GM12872 (cell line): ENCODE results near the gene SAA2.

Source experiments
- TF ChIP-seq, protein P1 (sequence below): IDR thresholded peaks from 3 replicates; pipeline ENCODE4 v1.5.1; 2011; ENCODE audit warnings: low read depth, mild to moderate bottlenecking, low read length, moderate library complexity; ENCODE audit not compliant: insufficient read depth

The SAA2 gene

DNA sequence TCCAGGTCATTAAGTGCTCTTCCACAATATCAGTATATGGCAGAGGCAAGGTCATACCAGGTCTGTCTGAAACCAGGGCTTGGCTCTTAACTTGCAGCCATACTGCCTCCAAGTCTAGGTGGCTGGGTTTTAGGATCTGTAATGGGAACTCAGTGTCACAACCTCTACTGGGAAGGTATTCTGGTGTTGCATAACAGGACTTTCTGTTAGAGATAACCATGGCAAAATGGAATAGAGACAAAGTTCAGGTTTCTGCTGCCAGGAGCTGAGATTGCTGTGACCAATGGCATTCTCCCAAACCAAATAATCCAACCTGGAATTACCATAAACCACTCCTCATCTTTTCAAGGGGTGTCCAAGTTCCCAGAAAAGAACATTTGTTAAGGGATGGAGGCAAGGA, 10.8 kb upstream of the SAA2 start:
- TF ChIP-seq, protein P1, sequence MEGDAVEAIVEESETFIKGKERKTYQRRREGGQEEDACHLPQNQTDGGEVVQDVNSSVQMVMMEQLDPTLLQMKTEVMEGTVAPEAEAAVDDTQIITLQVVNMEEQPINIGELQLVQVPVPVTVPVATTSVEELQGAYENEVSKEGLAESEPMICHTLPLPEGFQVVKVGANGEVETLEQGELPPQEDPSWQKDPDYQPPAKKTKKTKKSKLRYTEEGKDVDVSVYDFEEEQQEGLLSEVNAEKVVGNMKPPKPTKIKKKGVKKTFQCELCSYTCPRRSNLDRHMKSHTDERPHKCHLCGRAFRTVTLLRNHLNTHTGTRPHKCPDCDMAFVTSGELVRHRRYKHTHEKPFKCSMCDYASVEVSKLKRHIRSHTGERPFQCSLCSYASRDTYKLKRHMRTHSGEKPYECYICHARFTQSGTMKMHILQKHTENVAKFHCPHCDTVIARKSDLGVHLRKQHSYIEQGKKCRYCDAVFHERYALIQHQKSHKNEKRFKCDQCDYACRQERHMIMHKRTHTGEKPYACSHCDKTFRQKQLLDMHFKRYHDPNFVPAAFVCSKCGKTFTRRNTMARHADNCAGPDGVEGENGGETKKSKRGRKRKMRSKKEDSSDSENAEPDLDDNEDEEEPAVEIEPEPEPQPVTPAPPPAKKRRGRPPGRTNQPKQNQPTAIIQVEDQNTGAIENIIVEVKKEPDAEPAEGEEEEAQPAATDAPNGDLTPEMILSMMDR, result no peak

- TF ChIP-seq, protein P1, result no peak
These were observed 6.4 kb upstream of the SAA2 start for GRCh38 chr11:18254781-18255361.

DNA sequence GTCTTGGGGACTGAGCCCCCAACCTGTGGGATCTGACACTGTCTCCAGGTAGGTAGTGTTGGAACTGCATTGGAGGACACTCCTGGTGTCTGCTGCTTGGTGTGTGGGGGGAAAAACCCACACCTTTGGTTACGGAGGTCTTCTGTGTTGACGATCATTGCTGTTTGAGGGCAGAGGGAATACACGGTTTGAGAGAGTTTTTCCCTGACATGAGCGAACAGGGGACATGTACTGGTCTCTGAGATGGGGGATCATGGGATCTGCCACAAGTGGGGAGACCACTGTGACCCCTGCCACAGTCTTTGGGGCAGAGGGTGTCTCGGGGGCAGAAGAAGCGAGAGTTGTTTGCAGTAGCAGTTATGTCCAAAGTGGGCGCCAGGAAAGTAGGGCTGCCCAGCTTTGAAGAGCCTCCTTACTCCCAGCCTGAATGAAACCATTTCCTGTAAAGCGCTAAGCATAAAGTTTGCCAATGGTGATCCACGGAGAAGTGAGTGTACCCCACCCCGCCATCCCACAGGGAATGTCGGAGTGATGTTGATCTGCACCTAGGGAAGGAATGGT, 5.4 kb upstream of the SAA2 start:
- TF ChIP-seq, protein P1, result no peak

- TF ChIP-seq, protein P1, result no peak
These were observed 4.8 kb upstream of the SAA2 start for GRCh38 chr11:18253233-18253632.

DNA sequence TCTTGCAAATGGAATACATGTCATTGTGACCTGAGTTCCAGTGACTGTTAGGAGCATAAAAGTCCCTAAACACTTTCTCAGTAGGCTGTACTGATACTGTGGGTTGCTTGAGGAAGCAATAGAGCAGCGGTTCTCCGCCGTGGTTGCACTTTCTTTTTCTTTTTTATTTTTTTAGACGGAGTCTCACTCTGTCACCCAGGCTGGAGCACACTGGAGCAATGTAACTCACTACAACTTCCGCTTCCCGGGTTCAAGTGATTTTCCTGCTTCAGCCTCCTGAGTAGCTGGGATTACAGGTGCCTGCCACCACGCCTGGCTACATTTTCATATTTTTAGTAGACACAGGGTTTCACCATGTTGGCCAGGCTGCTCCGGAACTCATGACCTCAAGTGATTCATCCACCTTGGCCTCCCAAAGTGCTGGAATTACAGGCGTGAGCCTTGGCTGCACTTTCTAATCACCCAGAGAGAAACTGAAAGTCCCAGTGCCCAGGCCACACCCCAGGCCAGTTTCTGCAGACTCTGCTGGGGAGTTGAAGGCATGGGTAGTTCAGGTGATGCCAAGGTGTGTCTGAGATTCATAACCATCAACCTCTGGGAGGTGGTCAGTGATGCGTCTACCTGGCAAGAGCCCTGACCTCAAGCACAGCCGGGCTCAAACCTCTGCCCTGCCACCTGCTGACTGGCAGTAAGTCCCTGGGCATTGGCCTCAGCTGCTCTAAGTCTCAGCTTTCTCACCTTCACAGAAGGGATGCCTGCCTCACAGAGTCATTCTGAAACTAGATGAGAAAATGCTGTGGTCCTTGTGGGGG, 1.9 kb downstream of the SAA2 start:
- TF ChIP-seq, protein P1, result 0 out of 3 replicates have a peak, but pooled peaks have one; percentile 19

DNA sequence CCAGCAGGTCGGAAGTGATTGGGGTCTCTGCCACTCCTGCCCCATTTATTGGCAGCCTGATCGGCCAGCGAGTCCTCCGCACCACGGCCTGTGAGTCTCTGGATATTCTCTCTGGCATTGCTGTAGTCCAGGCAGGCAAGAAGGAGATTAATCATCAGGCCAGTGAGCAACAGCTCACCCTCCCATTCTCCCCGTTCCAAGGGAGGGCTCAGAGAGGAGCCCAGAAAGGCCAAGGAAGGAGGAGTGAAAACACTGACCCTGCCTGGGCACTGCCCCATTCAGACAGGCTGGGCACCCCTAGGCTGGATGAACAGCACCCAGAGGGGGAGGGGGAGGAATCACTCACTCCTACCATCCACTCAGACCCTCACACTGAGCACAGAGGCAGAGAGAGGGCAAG, 3.1 kb downstream of the SAA2 start:
- TF ChIP-seq, protein P1, result no peak

DNA sequence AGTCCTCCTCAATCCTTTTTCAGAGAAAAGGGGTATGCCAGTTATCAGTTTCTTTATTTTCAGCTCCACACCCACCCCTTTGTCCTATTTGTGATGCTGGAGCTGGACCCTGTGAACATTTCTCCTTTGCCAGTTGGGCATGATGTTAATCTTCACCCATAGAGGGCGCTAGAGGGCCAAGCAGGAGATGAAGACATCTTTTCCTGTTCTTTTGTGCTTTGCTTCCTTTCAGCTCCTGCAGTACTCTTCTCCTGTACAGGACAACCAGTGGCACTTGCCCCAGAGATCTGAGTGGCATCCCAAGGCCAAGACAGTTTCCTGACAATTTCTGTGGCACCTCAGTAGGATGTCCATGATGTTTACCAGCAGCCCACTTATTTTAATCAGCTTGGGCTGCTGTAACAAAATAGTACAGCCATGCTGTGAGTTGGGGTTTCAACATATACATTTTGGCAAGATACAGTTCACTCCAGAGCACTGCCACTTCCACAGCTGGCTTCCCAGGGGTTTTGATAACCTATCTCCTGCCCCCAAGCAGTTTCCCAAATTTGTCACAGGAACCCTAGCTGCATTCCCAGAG, 4.6 kb downstream of the SAA2 start:
- TF ChIP-seq, protein P1, result peak; percentile 94
